Body of pancreas (tissue), 4 donors: ENCODE measurements around the gene KCNQ5. TPM values are rescaled to one million over a fixed set of nuclear protein-coding genes. Genes with fewer than 3 reads are reported as not detected.

Experiments used
- ATAC-seq: fragments of 150-250 bp; one replicate; pipeline ENCODE4 v1.9.1; 2016
- DNase-seq, 4 donors: peaks; one replicate each; pipeline ENCODE4 v3.0.0-alpha.2; 2019
- H3K27ac ChIP-seq, 4 donors: fragments of 200-600 bp; sonication (generic); 1 replicate in 3 of 4; 2 replicates in 1 of 4; pipeline versions ENCODE4 v1.5.1 to v1.6.1; 2016 to 2019; ENCODE audit warnings: mild to moderate bottlenecking in 1 of 4, mixed read lengths in 1 of 4, moderate library complexity in 1 of 4
- H3K27me3 ChIP-seq, 2 donors: fragments of 200-600 bp; sonication (generic); one replicate each; pipeline ENCODE4 v1.6.0; 2016; ENCODE audit warnings: mild to moderate bottlenecking in 1 of 2
- H3K36me3 ChIP-seq, 2 donors: fragments of 200-600 bp; sonication (generic); replicated peaks in 1 of 2; 2 replicates each; pipeline ENCODE4 v1.5.1; 2016; ENCODE audit warnings: low read depth in 2 of 2; ENCODE audit not compliant: insufficient read depth in 1 of 2
- H3K4me1 ChIP-seq: fragments of 200-600 bp; sonication (generic); one replicate; pipeline ENCODE4 v1.6.0; 2016
- H3K4me3 ChIP-seq, 2 donors: fragments of 200-600 bp; sonication (generic); 1 replicate in 1 of 2; 2 replicates in 1 of 2; pipeline ENCODE4 v1.5.1; 2016 to 2019
- H3K9me3 ChIP-seq, 3 donors: fragments of 200-600 bp; sonication (generic); 1 replicate in 2 of 3; 2 replicates in 1 of 3; pipeline ENCODE4 v1.5.1; 2016
- CTCF ChIP-seq, 7 experiments: fragments of 450-650 bp in 4 of 7; fragments of 200-600 bp in 3 of 7; sonication (generic) in 3 of 7; IDR thresholded peaks; one replicate each; pipeline ENCODE4 v1.5.1; 2016 to 2019; ENCODE audit warnings: antibody characterized with exemption in 7 of 7
- POLR2A ChIP-seq, 3 donors: fragments of 450-650 bp; IDR thresholded peaks; one replicate each; pipeline ENCODE4 v1.6.1; 2016; ENCODE audit warnings: antibody characterized with exemption in 3 of 3, mild to moderate bottlenecking in 2 of 3
- WGBS, 2 donors: methylation state at CpG; one replicate each; pipeline ENCODE4 v1.1.5; 2017; 5-methylcytosine and 5-hydroxymethylcytosine counted together
- intact Hi-C: fragments of 100-400 bp; cut with DNase I; formaldehyde crosslinking; loops from one replicate; pipeline ENCODE4 v1.15.1; 2023
- total RNA-seq, 2 donors: library from RNA; depleted of rRNA; stranded (reverse); fragments of >200 nt; gene quantifications; one replicate each; pipeline ENCODE4 v1.1.0, GENCODE V29; 2016

The KCNQ5 gene
- total RNA-seq, 2 donors from 2014 or later: 1.0 to 1.6 TPM

- Histone ChIP-seq H3K27me3 (no peaks in the 10 kb centered on the region), H3K27ac (no peak overlapping the region), H3K4me3 (peak overlapping the region in 1 of 2 donors; percentile 11), H3K9me3 (no peaks in the 10 kb centered on the region), H3K4me1 (peaks cover 35% of the 10 kb centered on the region), H3K36me3 (no peaks in the 10 kb centered on the region)
- ATAC-seq (peak; percentile 15), DNase-seq (peak in 3 of 4 donors; percentile 20 to 65 (median 24))
- 9 to 13% methylated on average over 24 to 31 of the region's 31 CpGs for WGBS, 2 donors
- intact Hi-C loops: no loop called here
- TF ChIP-seq POLR2A (IDR thresholded peaks at IDR 0.05) (no peak), CTCF (IDR thresholded peaks at IDR 0.05) (no peak)
Observed at GRCh38 chr6:72619883-72620696, 1.8 kb upstream of the KCNQ5 start.

GRCh38 chr6:72620871-72621290 lies 983 bp upstream of the KCNQ5 start:
- TF ChIP-seq POLR2A (IDR thresholded peaks at IDR 0.05) (no peak), CTCF (IDR thresholded peaks at IDR 0.05) (no peak)
- 11 to 13% methylated on average over 19 to 21 of the region's 21 CpGs for WGBS, 2 donors
- Histone ChIP-seq H3K27me3 (no peaks in the 10 kb centered on the region), H3K36me3 (no peaks in the 10 kb centered on the region), H3K4me1 (peaks cover 35% of the 10 kb centered on the region), H3K27ac (no peak overlapping the region), H3K4me3 (peak overlapping the region; percentile 18 to 48), H3K9me3 (peaks cover 0 to under 1% (median 0%) of the 10 kb centered on the region in 3 donors)
- DNase-seq (peak in 2 of 4 donors; percentile 11 to 13), ATAC-seq (no peak)
- intact Hi-C loops: no loop called here

GRCh38 chr6:72622094-72622940 lies 453 bp downstream of the KCNQ5 start:
- intact Hi-C loops: no loop called here

GRCh38 chr6:72623808-72624207 lies 1.9 kb downstream of the KCNQ5 start:
- ATAC-seq (no peak), DNase-seq (no peak)
- Histone ChIP-seq H3K27ac (no peak overlapping the region), H3K36me3 (no peaks in the 10 kb centered on the region), H3K4me3 (no peak overlapping the region), H3K27me3 (no peaks in the 10 kb centered on the region), H3K9me3 (peaks cover 0 to 3% (median 0%) of the 10 kb centered on the region in 3 donors), H3K4me1 (peaks cover 35% of the 10 kb centered on the region)
- 17 to 27% methylated on average over 5 of the region's 5 CpGs for WGBS, 2 donors
- intact Hi-C loops: no loop called here
- TF ChIP-seq CTCF (IDR thresholded peaks at IDR 0.05) (no peak), POLR2A (IDR thresholded peaks at IDR 0.05) (no peak)

More at GRCh38 chr6:72622094-72622940, 453 bp downstream of the KCNQ5 start:
- 1% methylated on average over 33 to 73 of the region's 89 CpGs for WGBS, 2 donors
- Histone ChIP-seq H3K27ac (no peak overlapping the region), H3K9me3 (peaks cover 0 to 3% (median 0%) of the 10 kb centered on the region in 3 donors), H3K27me3 (no peaks in the 10 kb centered on the region), H3K4me1 (peaks cover 35% of the 10 kb centered on the region), H3K36me3 (no peaks in the 10 kb centered on the region), H3K4me3 (peak overlapping the region; percentile 18 to 48)
- ATAC-seq (peak; percentile 47), DNase-seq (peak; percentile 36 to 63 (median 38))
- TF ChIP-seq POLR2A (IDR thresholded peaks at IDR 0.05) (no peak), CTCF (IDR thresholded peaks at IDR 0.05) (peak in 3 of 7 experiments; percentile 11 to 39 (median 13))
